ENCODE data around the gene MSRB3.

DNA sequence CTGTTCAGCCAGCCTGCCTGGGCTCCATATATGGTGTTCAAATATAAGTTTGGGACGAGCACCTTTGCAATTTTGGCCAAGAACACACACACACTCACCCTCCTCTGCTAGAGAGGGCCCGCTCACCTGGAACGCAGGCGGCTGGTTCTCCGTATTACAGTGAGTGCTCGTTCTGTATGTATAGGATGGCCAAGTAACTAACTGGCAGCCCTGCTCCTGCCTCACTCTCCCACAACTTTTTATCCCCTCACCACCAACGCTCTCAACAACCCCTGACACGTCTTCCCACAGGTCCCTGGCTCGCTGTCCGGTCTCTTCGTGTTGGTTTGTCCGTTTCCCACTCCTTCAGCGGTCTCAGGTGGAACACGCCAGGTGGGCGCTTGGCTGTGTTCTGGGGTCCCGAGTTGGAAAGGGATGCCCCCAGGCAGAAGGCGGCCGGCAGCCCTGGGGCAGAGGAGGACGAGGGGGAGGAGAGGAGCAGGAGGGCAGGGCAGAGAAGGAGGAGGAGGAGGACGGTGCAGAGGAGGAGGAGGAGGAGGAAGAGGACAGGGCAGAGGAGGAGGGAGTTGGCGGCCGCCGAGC is 398 bp upstream of the MSRB3 start:
- TF ChIP-seq EZH2 (IDR thresholded peaks at IDR 0.05; ENCODE audit: borderline replicate concordance, insufficient read depth, low read depth, low read length, poor library complexity, severe bottlenecking), result no peak
- TF ChIP-seq, protein P1, sequence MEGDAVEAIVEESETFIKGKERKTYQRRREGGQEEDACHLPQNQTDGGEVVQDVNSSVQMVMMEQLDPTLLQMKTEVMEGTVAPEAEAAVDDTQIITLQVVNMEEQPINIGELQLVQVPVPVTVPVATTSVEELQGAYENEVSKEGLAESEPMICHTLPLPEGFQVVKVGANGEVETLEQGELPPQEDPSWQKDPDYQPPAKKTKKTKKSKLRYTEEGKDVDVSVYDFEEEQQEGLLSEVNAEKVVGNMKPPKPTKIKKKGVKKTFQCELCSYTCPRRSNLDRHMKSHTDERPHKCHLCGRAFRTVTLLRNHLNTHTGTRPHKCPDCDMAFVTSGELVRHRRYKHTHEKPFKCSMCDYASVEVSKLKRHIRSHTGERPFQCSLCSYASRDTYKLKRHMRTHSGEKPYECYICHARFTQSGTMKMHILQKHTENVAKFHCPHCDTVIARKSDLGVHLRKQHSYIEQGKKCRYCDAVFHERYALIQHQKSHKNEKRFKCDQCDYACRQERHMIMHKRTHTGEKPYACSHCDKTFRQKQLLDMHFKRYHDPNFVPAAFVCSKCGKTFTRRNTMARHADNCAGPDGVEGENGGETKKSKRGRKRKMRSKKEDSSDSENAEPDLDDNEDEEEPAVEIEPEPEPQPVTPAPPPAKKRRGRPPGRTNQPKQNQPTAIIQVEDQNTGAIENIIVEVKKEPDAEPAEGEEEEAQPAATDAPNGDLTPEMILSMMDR (IDR thresholded peaks at IDR 0.05), result no peak

Data from B cell (primary cell).